ENCODE data around the gene RPL13. TPM values are rescaled to one million over a fixed set of nuclear protein-coding genes. Genes with fewer than 3 reads are reported as not detected.

RPL13 gene
- total and polyA plus RNA-seq, 9 of the 15 experiments (the other 6 are each of a cell fraction or from before 2014, with no cell fraction given), result 227 to 6,042 (median 1,633) TPM

- TF ChIP-seq CREB1 (IDR thresholded peaks at IDR 0.05), result peak; percentile 38; the same call in 1 of the 2 replicates
- 0 out of 2 replicates have a peak, but pooled peaks have one; percentile 1 for TF ChIP-seq CREB1 (CRISPR knock-in tag; IDR thresholded peaks at IDR 0.05)
- TF ChIP-seq CBFA2T2 (conservative IDR thresholded peaks at IDR 0.05), result no peak
- peak in 1 of 2 experiments; percentile 66; a peak in 1 of 4 replicates for TF ChIP-seq RCOR1 (IDR thresholded peaks at IDR 0.05; ENCODE audit: borderline replicate concordance in 1 of 2, low read depth in 2 of 2, low read length in 2 of 2)
- no peak for TF ChIP-seq SRSF9 (IDR thresholded peaks at IDR 0.05; ENCODE audit: borderline replicate concordance, low read depth, low read length)
- TF ChIP-seq ZFP91 (CRISPR knock-in tag; IDR thresholded peaks at IDR 0.05), result no peak
- no peak for TF ChIP-seq MYNN (IDR thresholded peaks at IDR 0.05)
- no peak for TF ChIP-seq MYNN (CRISPR knock-in tag; IDR thresholded peaks at IDR 0.05)
- TF ChIP-seq RBM22 (IDR thresholded peaks at IDR 0.05; ENCODE audit: low read depth, low read length, poor library complexity, severe bottlenecking), result no peak
- TF ChIP-seq POLR2AphosphoS5 (IDR thresholded peaks at IDR 0.05; ENCODE audit: control insufficient read depth, insufficient read depth, low read depth, low read length), result no peak
- no peak for TF ChIP-seq NKRF (IDR thresholded peaks at IDR 0.05; ENCODE audit: borderline replicate concordance)
- TF ChIP-seq PTBP1 (IDR thresholded peaks at IDR 0.05; ENCODE audit: low read depth, low read length), result no peak
- TF ChIP-seq NFIC (IDR thresholded peaks at IDR 0.05), result peak; percentile 23; the same call in 1 of the 2 replicates
- TF ChIP-seq FOXJ3 (CRISPR knock-in tag; IDR thresholded peaks at IDR 0.05), result no peak
- peak in 2 of 3 experiments; percentile 75 to 78 for TF ChIP-seq YY1 (IDR thresholded peaks at IDR 0.05; ENCODE audit: borderline replicate concordance in 1 of 3, control insufficient read depth in 1 of 3, extremely low read depth in 1 of 3, insufficient read depth in 3 of 3, insufficient read length in 1 of 3, insufficient replicate concordance in 2 of 3, low read depth in 1 of 3, low read length in 2 of 3)
- no peak for TF ChIP-seq MITF (IDR thresholded peaks at IDR 0.05)
- no peak for TF ChIP-seq MTA1 (IDR thresholded peaks at IDR 0.05; ENCODE audit: borderline replicate concordance)
- TF ChIP-seq ZNF146 (CRISPR knock-in tag; IDR thresholded peaks at IDR 0.05; ENCODE audit: unreplicated experiment), result no peak
- peak; percentile 83 for TF ChIP-seq FIP1L1 (IDR thresholded peaks at IDR 0.05; ENCODE audit: low read depth, low read length, poor library complexity, severe bottlenecking)
- TF ChIP-seq ZFP1 (CRISPR knock-in tag; IDR thresholded peaks at IDR 0.05), result no peak
- TF ChIP-seq SETDB1 (IDR thresholded peaks at IDR 0.05; ENCODE audit: low read length), result no peak
- TF ChIP-seq FOXP1 (CRISPR knock-in tag; IDR thresholded peaks at IDR 0.05), result no peak
Observed at GRCh38 chr16:89574681-89575246, 14.3 kb downstream of the RPL13 start (continued).
